Thyroid gland (tissue), 4 donors: ENCODE measurements around the gene CLDN22.

Experiments
- CTCF ChIP-seq, 6 experiments: fragments of 200-600 bp in 3 of 6; fragments of 450-650 bp in 3 of 6; sonication (generic) in 3 of 6; IDR thresholded peaks; one replicate each; pipeline ENCODE4 v1.5.1; 2016 to 2019; ENCODE audit warnings: antibody characterized with exemption in 6 of 6, mild to moderate bottlenecking in 2 of 6, inconsistent platforms in 1 of 6, moderate library complexity in 1 of 6
- POLR2A ChIP-seq, 2 donors: fragments of 450-650 bp; IDR thresholded peaks; one replicate each; pipeline ENCODE4 v1.6.1; 2017; ENCODE audit warnings: antibody characterized with exemption in 2 of 2, mild to moderate bottlenecking in 2 of 2, moderate library complexity in 1 of 2

- TF ChIP-seq CTCF (IDR thresholded peaks at IDR 0.05) (no peak), POLR2A (IDR thresholded peaks at IDR 0.05) (no peak)
These were observed 25.2 kb upstream of the CLDN22 start for GRCh38 chr4:183345261-183345660.
